HG03457 (cell line): Measurements from ENCODE around the gene JHY.

Experiments used
- ATAC-seq: cut with Tn5 transposase; IDR thresholded peaks from one replicate; pipeline ENCODE4 v1.9.1; 2021; ENCODE audit warnings: moderate number of reproducible peaks; ENCODE audit not compliant: unreplicated experiment

Gene JHY

DNA sequence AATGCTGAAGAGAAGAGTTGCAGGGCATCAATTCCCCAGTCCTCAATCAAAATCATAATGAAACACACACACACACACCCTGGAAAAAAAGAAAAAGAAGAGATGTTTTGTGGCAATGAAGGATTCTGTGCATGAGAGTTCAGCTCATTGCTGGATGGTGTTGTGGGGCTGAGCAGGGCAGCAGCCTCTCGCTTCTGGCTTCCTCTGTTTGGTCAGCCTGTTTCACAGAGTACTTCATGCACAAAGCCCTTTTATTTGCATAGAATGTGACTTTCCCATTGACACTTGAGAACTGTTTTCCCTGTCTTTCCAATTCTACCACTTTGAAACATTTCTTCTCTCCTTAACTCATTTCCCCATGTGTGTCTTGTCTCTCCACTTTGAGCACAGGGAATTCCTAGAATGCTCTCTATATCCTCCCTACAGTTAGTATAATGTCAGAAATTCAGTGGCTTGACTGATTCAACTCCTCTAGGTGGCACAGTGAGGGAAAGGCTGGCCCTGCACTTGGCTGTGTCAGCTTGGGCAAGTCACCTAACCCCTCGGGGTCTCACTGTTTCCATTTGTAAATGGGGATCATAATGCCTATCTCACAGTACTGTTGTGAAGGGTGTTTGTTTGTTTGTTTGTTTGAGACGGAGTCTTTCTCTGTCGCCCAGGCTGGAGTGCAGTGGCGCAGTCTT is 124.4 kb downstream of the JHY start:
- ATAC-seq, result no peak
